Neural cell (in vitro differentiated cells): ENCODE results near the gene GUCA1A.

Experiments used
- CTCF ChIP-seq: fragments of 450-650 bp; IDR thresholded peaks from 2 replicates; pipeline ENCODE4 v1.5.1; 2014; ENCODE audit warnings: antibody characterized with exemption, mild to moderate bottlenecking, moderate library complexity; ENCODE audit not compliant: poor library complexity, severe bottlenecking
- EP300 ChIP-seq: fragments of 450-650 bp; conservative IDR thresholded peaks from 2 replicates; pipeline ENCODE4 v1.6.1; 2014; ENCODE audit warnings: antibody characterized with exemption, mild to moderate bottlenecking, moderate library complexity; ENCODE audit not compliant: poor library complexity, severe bottlenecking
- EZH2 ChIP-seq: fragments of 200-600, 300-800 bp; shearing (Covaris generic), sonication (generic); IDR thresholded peaks from 2 replicates; pipeline ENCODE4 v1.6.1; 2014; ENCODE audit warnings: antibody characterized with exemption, low read length, borderline replicate concordance, mild to moderate bottlenecking; ENCODE audit not compliant: insufficient read depth, poor library complexity, severe bottlenecking
- RAD21 ChIP-seq: fragments of 450-650 bp; conservative IDR thresholded peaks from 2 replicates; pipeline ENCODE4 v1.6.1; 2014; ENCODE audit warnings: antibody characterized with exemption, mild to moderate bottlenecking, moderate library complexity
- TAF1 ChIP-seq: IDR thresholded peaks from 2 replicates; pipeline ENCODE4 v1.6.1; 2012; ENCODE audit warnings: low read depth

- TF ChIP-seq CTCF (no peak), EZH2 (no peak), EP300 (no peak), TAF1 (no peak), RAD21 (no peak)
Measured at GRCh38 chr6:42128460-42129359, 44.5 kb upstream of the GUCA1A start.
